ENCODE data around the gene PGM2.
"Not testable (repeated sequence)": the region's sequence is repeated elsewhere in the genome, so short reads cannot be mapped to it uniquely, and the experiment has no call there.

Gene PGM2

DNA sequence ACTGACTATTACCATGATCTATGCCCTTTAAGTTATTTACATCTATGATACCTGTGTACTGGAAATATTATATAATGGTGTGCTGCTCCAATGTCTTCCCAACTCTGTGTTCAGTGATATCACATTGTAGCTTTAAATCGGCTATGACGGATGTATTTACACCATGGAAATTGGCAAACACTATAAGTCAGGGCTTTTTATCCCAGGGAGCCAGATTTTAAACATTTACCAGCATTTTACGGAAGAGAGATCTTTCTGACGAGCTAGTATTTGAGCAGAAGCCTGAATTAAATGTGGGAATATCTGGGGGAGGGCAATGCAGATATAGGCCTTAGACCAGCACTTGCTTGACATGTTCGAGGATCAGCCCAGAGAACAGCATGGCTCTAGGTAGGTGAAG is 7.7 kb upstream of the PGM2 start:
- DNase-seq (ENCODE audit: low read depth), result no peak

DNA sequence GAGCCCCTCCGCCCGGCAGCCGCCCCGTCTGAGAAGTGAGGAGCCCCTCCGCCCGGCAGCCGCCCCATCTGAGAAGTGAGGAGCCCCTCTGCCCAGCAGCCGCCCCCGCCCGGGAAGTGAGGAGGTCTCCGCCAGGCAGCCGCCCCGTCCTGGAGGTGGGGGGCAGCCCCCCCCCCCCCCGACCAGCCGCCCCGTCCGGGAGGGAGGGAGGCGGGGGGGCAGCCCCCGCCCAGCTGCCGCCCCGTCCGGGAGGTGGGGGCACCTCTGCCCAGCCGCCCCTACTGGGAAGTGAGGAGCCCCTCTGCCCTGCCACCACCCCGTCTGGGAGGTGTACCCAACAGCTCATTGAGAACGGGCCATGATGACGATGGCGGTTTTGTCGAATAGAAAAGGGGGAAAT is 6.0 kb upstream of the PGM2 start:
- DNase-seq (ENCODE audit: low read depth), result not testable (repeated sequence)

DNA sequence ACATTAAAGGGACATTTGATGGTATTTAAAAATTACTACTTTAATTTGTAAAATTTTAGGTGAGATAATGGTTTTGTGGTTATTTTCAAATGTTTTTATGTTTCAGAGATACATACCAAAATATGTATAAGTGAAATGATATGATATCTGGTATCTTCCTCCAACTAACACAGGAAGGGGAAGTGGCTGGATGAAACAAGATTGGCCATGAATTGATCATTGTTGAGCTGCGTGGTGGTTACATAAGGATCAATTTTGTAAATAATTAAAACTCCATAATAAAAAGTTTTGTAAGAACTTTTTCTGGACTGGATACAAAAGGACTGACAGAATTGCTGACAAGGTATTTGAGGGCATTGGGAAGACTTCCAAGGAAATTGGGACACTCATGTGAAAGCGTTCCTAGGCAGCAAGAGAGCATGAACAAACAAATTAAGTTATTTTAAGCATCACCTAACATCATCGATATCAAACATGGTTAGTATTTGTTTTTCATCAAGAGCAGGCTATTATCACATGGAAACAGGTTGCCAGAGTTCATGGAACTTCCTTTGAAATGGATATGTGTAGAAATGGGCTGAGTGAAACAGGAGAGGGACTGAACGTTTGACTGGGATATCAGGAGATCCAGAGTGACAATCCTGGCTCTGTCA is 4.4 kb upstream of the PGM2 start:
- no peak for DNase-seq (ENCODE audit: low read depth)

DNA sequence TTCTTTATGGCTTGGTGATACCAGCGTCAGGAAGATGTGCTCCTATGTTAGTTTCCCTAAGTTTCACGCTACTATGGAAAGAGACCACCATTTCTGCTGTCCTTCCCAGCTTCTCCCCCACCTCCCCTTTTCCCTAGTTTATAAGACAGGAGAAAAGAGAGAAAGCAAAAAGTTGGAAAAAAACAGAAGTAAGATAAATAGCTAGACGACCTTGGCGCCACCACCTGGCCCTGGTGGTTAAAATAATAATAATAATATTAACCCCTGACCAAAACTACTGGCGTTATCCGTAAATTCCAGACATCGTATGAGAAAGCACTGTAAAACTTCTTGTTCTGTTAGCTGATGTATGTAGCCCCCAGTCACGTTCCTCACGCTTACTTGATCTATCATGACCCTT is 985 bp upstream of the PGM2 start:
- DNase-seq (ENCODE audit: low read depth), result not testable (repeated sequence)

DNA sequence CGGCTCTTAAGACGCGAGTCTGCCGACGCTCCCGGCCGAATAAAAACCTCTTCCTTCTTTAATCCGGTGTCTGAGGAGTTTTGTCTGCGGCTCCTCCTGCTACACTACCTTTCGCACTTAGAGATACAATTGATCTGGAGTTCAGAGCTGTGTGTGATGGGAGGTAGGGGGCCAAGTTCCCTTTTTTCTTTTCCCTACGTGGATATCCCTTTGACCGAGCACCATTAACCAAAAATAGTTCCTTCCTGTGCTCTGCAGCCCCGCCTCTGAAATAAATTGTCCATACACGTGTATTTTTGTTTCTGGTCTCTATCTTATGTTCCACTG is 555 bp upstream of the PGM2 start:
- DNase-seq (ENCODE audit: low read depth), result no peak

DNA sequence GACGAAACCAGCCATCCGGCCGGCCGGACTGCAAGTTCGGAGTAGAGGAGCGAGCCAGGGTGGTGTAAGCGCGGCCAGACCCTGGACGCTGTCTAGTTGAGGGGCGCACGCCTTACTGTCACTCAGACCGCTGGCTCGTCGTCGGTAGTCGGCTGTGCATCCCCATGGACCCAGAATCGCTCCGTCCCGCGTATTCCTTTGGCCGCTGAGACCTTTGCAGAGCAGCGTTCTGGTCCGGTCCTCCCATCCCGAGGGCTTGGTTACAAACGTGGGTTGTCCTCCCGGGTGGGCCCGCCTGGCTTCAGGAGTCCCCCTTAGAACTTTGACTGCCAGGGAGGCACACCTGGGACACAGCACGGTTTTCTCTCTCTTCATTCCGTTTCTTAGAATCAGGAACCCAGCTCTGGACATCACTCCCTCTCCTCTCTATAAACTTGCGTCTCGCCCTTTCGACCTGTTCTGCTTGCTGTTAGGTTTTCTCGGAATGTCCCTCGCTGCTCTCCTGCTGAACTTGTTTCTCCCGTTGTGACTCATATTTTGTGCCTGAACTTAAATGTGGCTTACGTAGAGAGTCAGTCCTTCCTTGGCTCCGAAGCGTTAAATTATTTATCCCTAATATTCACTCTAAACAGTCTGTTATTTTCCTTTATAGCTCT is 672 bp downstream of the PGM2 start:
- no peak for DNase-seq (ENCODE audit: low read depth)

DNA sequence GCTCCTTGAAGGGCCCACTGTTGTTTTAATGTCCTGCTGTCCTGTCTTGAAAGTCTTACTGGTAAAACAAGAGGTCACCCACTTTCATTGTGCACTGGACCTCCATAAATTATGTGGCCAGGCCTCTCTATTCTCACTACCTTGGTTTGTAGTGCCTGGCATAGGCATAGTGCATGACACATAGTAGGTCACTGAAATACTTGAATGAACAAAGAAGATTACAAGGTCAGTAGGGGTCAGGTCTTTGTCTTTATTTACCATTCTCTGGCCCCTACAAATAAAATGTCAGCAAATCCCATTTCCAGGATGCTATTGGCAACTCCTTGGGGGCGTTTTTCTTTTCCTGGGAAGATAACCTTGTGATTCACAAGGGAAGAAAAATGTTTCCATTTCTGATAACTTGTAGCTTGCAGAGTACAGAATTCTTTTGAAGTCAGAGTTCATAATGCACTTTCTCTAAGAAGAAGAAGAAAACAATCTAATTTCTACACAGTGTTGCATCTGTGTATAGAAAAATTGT is 1.4 kb downstream of the PGM2 start:
- no peak for DNase-seq (ENCODE audit: low read depth)

DNA sequence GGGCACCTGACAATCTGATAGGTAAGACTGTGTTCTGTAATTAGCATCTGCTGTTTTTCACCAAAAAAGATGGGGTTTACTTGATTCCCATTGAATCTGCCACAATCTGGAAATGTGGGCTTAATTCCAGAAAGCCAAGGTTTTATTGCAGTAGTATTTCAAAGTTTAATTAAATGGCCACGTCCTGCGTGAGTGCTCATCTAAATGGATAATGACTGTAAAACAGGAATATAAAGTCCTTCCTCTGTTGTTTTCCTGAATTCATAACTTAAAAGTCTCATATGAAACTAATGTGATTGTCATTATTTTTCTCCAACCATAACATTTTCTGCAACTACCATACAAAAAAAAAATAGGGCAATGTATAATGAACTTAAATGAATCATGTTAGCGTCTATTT is 2.4 kb downstream of the PGM2 start:
- no peak for DNase-seq (ENCODE audit: low read depth)

DNA sequence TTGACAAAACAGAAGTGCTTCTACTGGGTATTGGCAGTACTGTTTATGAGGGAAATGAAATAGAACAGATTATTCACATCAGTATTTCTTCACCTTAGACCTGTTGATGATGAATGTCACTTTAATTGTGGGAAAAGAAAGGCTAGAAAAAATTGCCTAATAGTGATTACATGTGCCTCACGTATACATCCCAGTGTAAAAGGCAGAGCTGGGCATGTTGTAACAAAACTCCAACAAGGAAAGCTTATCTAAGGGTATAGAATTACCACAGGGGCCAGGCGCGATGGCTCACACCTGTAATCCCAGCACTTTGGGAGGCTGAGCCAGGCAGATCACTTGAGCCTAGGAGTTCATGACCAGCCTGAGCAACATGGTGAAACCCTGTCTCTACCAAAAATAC is 4.2 kb downstream of the PGM2 start:
- DNase-seq (ENCODE audit: low read depth), result no peak

DNA sequence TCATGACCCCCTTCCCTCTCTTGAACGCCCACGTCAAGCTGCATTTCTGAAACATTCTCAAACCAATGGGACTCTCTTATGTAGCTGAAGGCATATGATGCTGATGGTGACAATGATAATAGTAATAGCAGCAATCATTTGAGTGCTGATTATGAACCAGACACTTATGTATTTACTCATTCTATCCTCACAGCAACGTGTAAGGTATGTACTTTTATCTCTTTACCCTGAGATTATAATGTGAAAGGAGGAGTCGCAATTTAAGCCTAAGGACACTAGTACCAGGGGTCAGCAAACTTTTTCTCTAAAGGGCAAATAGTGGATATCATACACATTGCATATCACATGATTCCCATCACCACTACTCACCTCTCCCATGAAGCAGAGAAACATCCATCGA is 8.5 kb downstream of the PGM2 start:
- DNase-seq (ENCODE audit: low read depth), result no peak

DNA sequence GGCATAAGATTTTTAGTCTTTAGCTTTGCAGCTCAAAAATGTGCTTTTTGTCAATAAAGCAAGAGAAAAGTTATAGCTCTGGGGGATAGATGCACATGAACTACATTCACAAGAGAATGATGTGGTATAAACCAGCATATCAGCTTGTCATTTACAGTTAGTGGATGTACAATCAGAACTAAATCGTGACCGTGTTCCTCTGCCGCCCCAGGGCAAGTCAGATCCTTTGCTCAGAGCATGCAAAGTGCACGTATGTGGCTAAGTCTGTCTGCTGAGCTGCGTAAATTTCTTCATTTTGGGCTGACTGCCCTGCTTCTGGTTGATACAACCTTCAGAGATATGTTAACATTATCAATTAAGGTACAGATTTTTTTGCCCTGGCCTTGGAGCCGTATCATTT is 9.3 kb downstream of the PGM2 start:
- DNase-seq (ENCODE audit: low read depth), result no peak

DNA sequence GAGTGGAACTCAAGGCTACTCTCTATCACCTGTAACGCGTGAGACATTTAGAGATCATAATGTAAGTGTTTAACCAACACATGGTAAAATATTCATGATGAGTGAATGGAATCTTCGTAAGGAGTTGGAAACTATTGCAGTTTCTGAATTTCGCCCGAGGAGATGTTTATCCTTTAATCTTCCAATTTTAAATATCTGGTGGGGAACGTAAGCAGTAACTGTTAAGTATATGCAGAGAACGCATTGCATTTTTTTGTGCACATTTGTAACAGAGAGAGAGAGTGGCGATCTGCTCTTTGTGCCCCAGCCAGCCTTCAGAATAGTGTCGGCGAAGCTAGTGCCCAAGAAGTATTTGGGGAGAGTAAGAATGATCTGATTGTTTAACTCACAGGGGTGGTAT is 9.8 kb downstream of the PGM2 start:
- no peak for DNase-seq (ENCODE audit: low read depth)

DNA sequence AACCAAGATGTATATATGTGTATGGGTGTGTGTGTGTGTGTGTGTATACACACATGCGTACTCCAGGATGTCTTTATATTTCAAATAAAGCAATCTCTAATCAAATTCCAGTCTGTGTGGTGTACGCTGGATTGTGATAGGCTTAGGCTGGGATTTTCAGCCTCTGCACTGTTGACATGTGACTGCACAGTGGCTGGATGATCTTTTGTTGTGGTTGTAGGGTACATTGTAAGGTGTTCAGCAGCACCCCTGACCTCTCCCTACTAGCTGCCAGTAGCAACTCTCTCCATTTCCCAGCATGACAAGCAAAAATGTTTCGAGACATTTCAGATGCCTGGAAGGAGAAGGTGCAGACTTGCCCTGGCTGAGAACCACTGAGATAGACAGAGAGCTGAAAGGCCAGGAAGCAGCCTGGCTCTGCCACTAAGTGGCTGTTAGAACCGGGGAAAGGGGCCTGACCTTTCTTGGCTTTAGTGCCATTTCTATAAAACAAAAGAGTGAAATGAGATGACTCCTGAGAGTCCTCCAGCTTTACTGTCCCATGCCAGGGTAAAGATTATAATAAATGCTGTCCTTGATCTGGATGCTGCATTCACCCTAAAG is 10.5 kb downstream of the PGM2 start:
- DNase-seq (ENCODE audit: low read depth), result no peak

DNA sequence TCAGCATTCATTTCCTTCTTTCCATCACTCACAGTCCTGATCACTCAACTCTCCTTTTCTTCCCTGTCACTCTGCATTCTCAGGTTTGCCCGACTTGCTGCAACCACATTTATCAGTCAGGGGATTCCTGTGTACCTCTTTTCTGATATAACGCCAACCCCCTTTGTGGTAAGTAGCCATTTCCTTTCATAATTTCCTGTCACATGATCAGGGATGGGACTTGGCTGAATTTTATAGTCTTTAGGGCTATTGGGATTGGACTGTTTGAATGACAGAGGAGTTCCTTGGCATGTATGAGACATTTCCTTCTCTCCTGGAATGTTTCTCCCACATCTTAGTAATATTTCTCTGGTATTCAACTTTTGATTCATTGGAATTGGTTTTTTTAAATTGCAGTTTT is 11.0 kb downstream of the PGM2 start:
- DNase-seq (ENCODE audit: low read depth), result no peak

DNA sequence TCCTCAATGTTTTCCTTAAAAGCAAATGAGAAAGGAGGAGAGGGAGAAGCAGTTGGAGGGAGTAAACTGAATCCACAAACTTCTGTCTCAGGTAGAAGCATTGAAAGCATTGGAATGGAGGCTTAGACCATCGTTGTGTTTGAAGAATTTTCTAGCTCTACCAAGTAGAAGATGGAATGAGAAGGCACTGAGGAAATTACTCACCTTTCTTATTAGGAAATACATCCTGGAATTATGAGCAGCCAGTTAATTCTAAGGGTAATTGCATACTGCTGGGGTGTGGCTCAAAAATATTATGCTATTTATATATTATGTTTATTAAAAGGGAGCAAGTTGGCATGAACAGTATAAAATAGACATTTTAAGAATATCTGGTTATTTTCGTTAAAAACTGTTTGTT is 12.9 kb downstream of the PGM2 start:
- DNase-seq (ENCODE audit: low read depth), result no peak

DNA sequence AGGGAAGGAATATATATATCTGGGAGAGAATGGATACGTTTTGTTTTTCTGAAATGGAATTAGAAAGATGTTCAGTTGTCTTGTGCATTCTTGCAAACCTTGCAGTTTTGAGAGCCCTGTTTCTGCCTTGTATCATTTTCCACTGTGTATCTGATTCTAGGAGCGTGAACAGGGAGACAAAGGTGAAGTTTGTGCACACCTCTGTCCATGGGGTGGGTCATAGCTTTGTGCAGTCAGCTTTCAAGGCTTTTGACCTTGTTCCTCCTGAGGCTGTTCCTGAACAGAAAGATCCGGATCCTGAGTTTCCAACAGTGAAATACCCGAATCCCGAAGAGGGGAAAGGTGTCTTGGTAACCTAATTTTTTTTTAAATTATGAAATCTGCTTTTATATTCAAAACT is 17.7 kb downstream of the PGM2 start:
- DNase-seq (ENCODE audit: low read depth), result no peak

DNA sequence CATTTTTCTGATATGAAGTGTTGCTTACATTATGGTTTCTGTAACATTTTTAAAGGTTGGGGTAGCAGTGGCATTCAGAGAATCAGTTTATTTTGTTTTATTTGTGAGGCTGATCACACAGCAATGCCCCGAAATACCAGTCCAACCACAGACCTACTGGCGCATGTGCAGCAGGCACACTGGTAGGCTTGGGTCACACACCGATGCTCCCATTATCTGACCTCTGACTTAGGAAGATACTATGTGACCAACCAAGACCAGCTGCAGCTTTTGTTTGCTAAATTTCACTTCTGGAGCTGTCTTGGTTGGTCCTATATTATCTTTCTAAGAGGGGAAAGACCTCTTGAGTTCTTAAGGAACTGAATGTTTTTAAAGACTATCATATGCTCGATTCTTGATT is 18.7 kb downstream of the PGM2 start:
- no peak for DNase-seq (ENCODE audit: low read depth)

DNA sequence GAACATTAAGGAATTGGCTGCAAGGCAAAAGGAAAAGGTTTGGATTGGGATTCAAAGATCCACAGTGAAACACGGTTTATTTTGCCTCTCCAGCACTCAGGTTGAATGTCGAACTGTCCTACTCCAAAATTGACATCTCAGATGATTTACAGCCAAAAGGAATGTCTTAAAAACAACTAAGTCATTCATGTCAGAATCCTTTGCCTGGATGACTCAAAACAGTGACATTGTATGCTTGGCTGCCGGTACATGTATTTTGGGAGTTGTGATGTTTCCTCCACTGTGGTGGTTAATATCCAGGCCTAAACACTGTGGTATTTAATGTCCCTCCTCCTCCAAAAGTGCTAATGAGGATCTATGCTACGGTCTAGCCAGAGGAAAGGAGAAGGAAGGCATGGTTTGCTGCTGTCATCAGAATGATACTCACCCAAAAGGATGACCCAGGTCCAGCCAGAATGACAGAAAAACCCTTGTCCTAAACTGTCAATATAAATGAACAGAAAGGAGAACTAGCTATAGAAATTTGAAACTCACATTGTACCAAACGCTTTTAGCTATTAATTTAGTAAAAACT is 20.9 kb downstream of the PGM2 start:
- no peak for DNase-seq (ENCODE audit: low read depth)

DNA sequence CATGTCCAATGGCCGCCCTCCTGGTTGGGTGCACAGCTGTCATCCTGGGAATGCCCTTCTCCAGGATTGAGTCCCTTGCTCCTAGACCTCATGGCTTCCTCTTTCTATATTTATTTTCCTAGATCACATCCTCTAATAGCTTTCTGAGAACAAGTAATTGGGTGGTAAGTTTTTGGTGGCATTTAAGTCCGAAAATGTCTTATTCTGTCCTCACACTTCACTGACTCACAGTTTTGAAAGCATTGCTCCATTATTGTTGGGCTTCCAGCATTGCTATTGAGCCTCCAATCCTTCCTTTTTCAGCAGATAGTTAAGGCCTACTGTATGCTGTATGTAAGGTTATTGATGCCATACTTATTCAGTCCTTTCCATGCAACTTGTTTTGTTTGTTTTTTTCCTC is 25.9 kb downstream of the PGM2 start:
- DNase-seq (ENCODE audit: low read depth), result no peak

DNA sequence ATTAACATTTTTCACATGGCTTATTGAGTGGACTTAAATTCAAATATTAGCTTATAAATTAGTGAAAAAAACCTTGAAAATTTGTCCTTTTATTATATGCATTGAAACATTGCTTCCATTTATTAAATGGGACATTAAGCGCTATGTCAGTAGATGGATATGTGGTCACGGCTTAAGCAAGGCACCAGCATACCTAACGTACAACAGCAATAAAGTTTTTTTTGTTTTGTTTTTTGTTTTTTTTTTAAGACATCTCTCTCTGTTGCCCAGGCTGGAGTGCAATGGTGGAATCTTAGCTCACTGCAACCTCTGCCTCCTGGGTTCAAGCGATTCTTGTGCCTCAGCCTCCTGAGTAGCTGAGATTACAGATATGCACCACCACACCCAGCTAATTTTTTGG is 31.6 kb downstream of the PGM2 start:
- DNase-seq (ENCODE audit: low read depth), result no peak

DNA sequence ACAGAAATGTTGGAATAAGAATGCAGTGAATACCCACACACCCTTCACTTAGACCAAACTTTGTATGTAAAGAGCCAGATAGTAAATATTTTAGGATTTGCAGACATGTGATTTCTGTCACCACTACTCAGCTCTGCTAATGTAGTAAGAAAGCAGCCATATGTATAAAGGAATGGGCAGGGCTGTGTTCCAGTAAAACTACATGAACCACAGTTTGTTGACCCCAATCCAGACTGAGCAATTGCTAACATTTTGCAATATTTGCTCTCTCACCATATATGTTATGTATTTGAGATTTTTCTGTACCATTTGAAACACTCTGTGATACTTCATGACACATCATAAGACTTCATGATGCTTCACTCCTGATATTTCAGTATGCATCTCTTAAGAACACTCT is 32.4 kb downstream of the PGM2 start:
- DNase-seq (ENCODE audit: low read depth), result no peak

DNA sequence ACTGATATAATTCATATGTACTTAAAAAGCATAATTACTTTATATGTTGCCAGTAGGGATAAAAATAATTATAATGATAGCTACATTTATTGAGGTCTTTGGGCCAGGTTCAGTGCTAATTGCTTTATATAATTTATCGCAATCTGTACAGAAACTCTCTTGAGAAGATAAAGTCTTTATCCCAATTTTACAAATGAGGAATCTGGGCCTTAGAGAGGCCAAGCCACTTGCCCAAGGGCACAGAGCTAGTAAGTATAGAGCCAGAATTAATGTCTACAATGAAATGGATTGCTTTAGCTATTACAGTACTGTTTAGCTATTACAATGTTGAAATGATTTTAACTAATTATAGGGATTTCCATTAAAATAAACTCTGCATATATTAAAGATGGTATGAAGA is 33.8 kb downstream of the PGM2 start:
- no peak for DNase-seq (ENCODE audit: low read depth)

DNA sequence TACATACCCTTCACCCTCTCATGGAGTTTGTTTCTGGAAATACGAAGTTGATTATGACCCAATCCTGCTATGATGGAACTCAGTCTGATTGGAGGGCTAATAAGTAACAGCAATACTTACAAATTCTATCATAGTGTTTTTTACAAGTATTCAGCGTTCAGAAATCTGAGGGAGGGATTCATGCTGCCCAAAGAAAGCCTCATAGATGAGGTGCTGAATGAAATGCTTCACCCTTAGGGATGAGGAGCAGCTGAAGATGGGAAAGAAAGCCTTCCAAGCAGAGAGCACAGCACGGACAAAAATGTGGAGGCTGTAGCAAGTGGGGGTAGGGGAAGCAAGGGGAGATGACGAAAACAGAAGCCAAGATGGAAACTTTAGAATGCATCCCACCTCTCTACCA is 36.5 kb downstream of the PGM2 start:
- no peak for DNase-seq (ENCODE audit: low read depth)

DNA sequence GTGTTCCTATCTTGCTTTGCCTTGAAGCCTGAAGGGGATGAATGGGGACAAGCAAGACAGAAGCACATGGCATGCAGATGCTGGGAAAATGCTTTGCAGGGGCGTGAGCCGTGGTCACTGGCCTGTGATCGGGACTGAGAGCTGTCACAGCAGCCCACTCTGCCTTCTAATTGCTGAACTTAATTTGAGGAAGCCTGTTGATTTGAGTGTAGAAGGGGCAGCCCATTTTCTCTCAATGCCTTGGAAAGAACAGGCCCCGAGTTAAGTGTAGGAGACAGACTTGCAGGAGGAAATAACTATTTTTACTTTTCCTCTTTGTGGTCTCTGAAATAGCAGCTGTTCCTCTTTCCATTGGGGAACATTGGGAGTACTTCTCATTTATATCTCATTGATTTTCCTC is 38.3 kb downstream of the PGM2 start:
- DNase-seq (ENCODE audit: low read depth), result no peak

Data from stimulated activated CD8-positive, alpha-beta memory T cell treated with anti-CD3 and anti-CD28 coated beads, Interleukin-15, amount 100 ng/mL, for 1 hour (primary cell).